ENCODE data around the gene SHANK3. TPM values are rescaled to one million over a fixed set of nuclear protein-coding genes. Genes with fewer than 3 reads are reported as not detected.

The SHANK3 gene
- total RNA-seq, 1 donor from 2014 or later = 0.25 TPM

GRCh38 chr22:50693462-50693861 is 20.8 kb downstream of the SHANK3 start:
- intact Hi-C loops (cut with micrococcal nuclease) = loop anchor here (5.0 kb wide), 1 partner anchor 66 kb away; the partner anchor contains the start of gene ARSA
- no peak for DNase-seq (ENCODE audit: low spot score)
- no peak overlapping the region for H3K4me3 Mint-ChIP-seq (ENCODE audit: low read depth)
- peaks cover 11% of the 10 kb centered on the region for H3K27me3 Mint-ChIP-seq (ENCODE audit: low read depth)
- no peaks in the 10 kb centered on the region for H3K36me3 Mint-ChIP-seq (ENCODE audit: low read depth)
- H3K9me3 Mint-ChIP-seq = no peaks in the 10 kb centered on the region
- no peak overlapping the region for H3K27ac Mint-ChIP-seq
- H3K4me1 Mint-ChIP-seq (ENCODE audit: low read depth) = peaks cover 9% of the 10 kb centered on the region

- Mint-ChIP-seq H3K9me3 (no peaks in the 10 kb centered on the region), H3K27ac (no peak overlapping the region), H3K27me3 (ENCODE audit: low read depth) (peaks cover 11% of the 10 kb centered on the region), H3K4me3 (ENCODE audit: low read depth) (no peak overlapping the region), H3K4me1 (ENCODE audit: low read depth) (peaks cover 9% of the 10 kb centered on the region), H3K36me3 (ENCODE audit: low read depth) (no peaks in the 10 kb centered on the region)
- intact Hi-C loops (cut with micrococcal nuclease) = loop anchor here (5.0 kb wide), 1 partner anchor 67 kb away; the partner anchor contains the start of gene ARSA
- no peak for DNase-seq (ENCODE audit: low spot score)
Observed at GRCh38 chr22:50694099-50694605, 21.5 kb downstream of the SHANK3 start.

- DNase-seq (ENCODE audit: low spot score) = no peak
- Mint-ChIP-seq H3K9me3 (no peaks in the 10 kb centered on the region), H3K4me1 (ENCODE audit: low read depth) (peaks cover 9% of the 10 kb centered on the region), H3K4me3 (ENCODE audit: low read depth) (no peak overlapping the region), H3K27ac (no peak overlapping the region), H3K36me3 (ENCODE audit: low read depth) (no peaks in the 10 kb centered on the region), H3K27me3 (ENCODE audit: low read depth) (peaks cover 7% of the 10 kb centered on the region)
- intact Hi-C loops (cut with micrococcal nuclease) = loop anchor here (5.0 kb wide), 1 partner anchor 68 kb away; the partner anchor contains the start of gene ARSA
Observed at GRCh38 chr22:50694766-50695420, 22.3 kb downstream of the SHANK3 start.

- peaks cover 7% of the 10 kb centered on the region for H3K27me3 Mint-ChIP-seq (ENCODE audit: low read depth)
- no peak overlapping the region for H3K4me3 Mint-ChIP-seq (ENCODE audit: low read depth)
- H3K4me1 Mint-ChIP-seq (ENCODE audit: low read depth) = peaks cover 9% of the 10 kb centered on the region
- intact Hi-C loops (cut with micrococcal nuclease) = no loop called here
- no peaks in the 10 kb centered on the region for H3K36me3 Mint-ChIP-seq (ENCODE audit: low read depth)
- no peaks in the 10 kb centered on the region for H3K9me3 Mint-ChIP-seq
- no peak overlapping the region for H3K27ac Mint-ChIP-seq
- DNase-seq (ENCODE audit: low spot score) = no peak
Observed at GRCh38 chr22:50695421-50696250, 23.0 kb downstream of the SHANK3 start.

- Mint-ChIP-seq H3K27me3 (ENCODE audit: low read depth) (peaks cover 2% of the 10 kb centered on the region), H3K4me1 (ENCODE audit: low read depth) (peaks cover 9% of the 10 kb centered on the region)
Observed at GRCh38 chr22:50696251-50696798, 23.7 kb downstream of the SHANK3 start.

GRCh38 chr22:50696799-50697561 is 24.4 kb downstream of the SHANK3 start:
- no peaks in the 10 kb centered on the region for H3K27me3 Mint-ChIP-seq (ENCODE audit: low read depth)
- H3K9me3 Mint-ChIP-seq = no peaks in the 10 kb centered on the region
- no peaks in the 10 kb centered on the region for H3K36me3 Mint-ChIP-seq (ENCODE audit: low read depth)
- DNase-seq (ENCODE audit: low spot score) = no peak
- H3K4me1 Mint-ChIP-seq (ENCODE audit: low read depth) = peaks cover 6% of the 10 kb centered on the region
- no peak overlapping the region for H3K27ac Mint-ChIP-seq
- intact Hi-C loops (cut with micrococcal nuclease) = no loop called here
- H3K4me3 Mint-ChIP-seq (ENCODE audit: low read depth) = no peak overlapping the region

More at GRCh38 chr22:50696251-50696798, 23.7 kb downstream of the SHANK3 start:
- DNase-seq (ENCODE audit: low spot score) = no peak
- no peaks in the 10 kb centered on the region for H3K36me3 Mint-ChIP-seq (ENCODE audit: low read depth)
- intact Hi-C loops (cut with micrococcal nuclease) = no loop called here
- no peak overlapping the region for H3K27ac Mint-ChIP-seq
- no peaks in the 10 kb centered on the region for H3K9me3 Mint-ChIP-seq
- no peak overlapping the region for H3K4me3 Mint-ChIP-seq (ENCODE audit: low read depth)

- Mint-ChIP-seq H3K27me3 (ENCODE audit: low read depth) (no peaks in the 10 kb centered on the region), H3K4me1 (ENCODE audit: low read depth) (peaks cover 13% of the 10 kb centered on the region), H3K4me3 (ENCODE audit: low read depth) (no peak overlapping the region), H3K27ac (no peak overlapping the region), H3K9me3 (no peaks in the 10 kb centered on the region), H3K36me3 (ENCODE audit: low read depth) (no peaks in the 10 kb centered on the region)
- intact Hi-C loops (cut with micrococcal nuclease) = no loop called here
- no peak for DNase-seq (ENCODE audit: low spot score)
Observed at GRCh38 chr22:50697667-50698506, 25.3 kb downstream of the SHANK3 start.

- Mint-ChIP-seq H3K36me3 (ENCODE audit: low read depth) (no peaks in the 10 kb centered on the region), H3K4me1 (ENCODE audit: low read depth) (peaks cover 13% of the 10 kb centered on the region), H3K27me3 (ENCODE audit: low read depth) (no peaks in the 10 kb centered on the region), H3K9me3 (no peaks in the 10 kb centered on the region), H3K27ac (no peak overlapping the region), H3K4me3 (ENCODE audit: low read depth) (no peak overlapping the region)
- intact Hi-C loops (cut with micrococcal nuclease) = no loop called here
- DNase-seq (ENCODE audit: low spot score) = no peak
Observed at GRCh38 chr22:50698546-50698945, 25.9 kb downstream of the SHANK3 start.

- no peak for DNase-seq (ENCODE audit: low spot score)
- H3K27me3 Mint-ChIP-seq (ENCODE audit: low read depth) = no peaks in the 10 kb centered on the region
- no peak overlapping the region for H3K4me3 Mint-ChIP-seq (ENCODE audit: low read depth)
- peaks cover 13% of the 10 kb centered on the region for H3K4me1 Mint-ChIP-seq (ENCODE audit: low read depth)
- H3K36me3 Mint-ChIP-seq (ENCODE audit: low read depth) = no peaks in the 10 kb centered on the region
- H3K9me3 Mint-ChIP-seq = no peaks in the 10 kb centered on the region
- no peak overlapping the region for H3K27ac Mint-ChIP-seq
- intact Hi-C loops (cut with micrococcal nuclease) = no loop called here
Observed at GRCh38 chr22:50699001-50699755, 26.6 kb downstream of the SHANK3 start.

GRCh38 chr22:50699756-50700386 is 27.2 kb downstream of the SHANK3 start:
- intact Hi-C loops (cut with micrococcal nuclease) = no loop called here
- H3K27me3 Mint-ChIP-seq (ENCODE audit: low read depth) = no peaks in the 10 kb centered on the region
- H3K9me3 Mint-ChIP-seq = no peaks in the 10 kb centered on the region
- no peaks in the 10 kb centered on the region for H3K36me3 Mint-ChIP-seq (ENCODE audit: low read depth)
- no peak for DNase-seq (ENCODE audit: low spot score)
- no peak overlapping the region for H3K4me3 Mint-ChIP-seq (ENCODE audit: low read depth)
- no peak overlapping the region for H3K27ac Mint-ChIP-seq
- H3K4me1 Mint-ChIP-seq (ENCODE audit: low read depth) = peaks cover 13% of the 10 kb centered on the region

Measured in activated T-helper 2 cell treated with anti-CD3 and anti-CD28 coated beads, Interferon-gamma antibody, Interleukin-2, Interleukin-4, amounts not matched to agents 10 μg/mL and 5 μg/mL and 100 μg/mL, durations not matched to agents 14 hours and 24 hours and 36 hours (primary cell).